Liver (tissue), 3 donors: ENCODE results near the gene RAB3C.

Experiments used
- CTCF ChIP-seq: fragments of 150-350 bp; IDR thresholded peaks from 2 replicates; pipeline ENCODE4 v1.5.1; 2017; ENCODE audit warnings: improper control_type of control experiment, low read depth, low read length; ENCODE audit not compliant: missing input control
- EGR1 ChIP-seq, 2 donors: IDR thresholded peaks; 2 replicates each; pipeline ENCODE4 v1.6.1; 2016 to 2018; ENCODE audit warnings: antibody characterized with exemption in 2 of 2, low read depth in 2 of 2
- FOXA1 ChIP-seq: IDR thresholded peaks from 2 replicates; pipeline ENCODE4 v1.6.1; 2016; ENCODE audit warnings: antibody characterized with exemption
- GABPA ChIP-seq, 2 donors: IDR thresholded peaks in 1 of 2; conservative IDR thresholded peaks in 1 of 2; 2 replicates each; pipeline ENCODE4 v1.6.1; 2016; ENCODE audit warnings: antibody characterized with exemption in 2 of 2, mild to moderate bottlenecking in 1 of 2, moderate library complexity in 1 of 2
- JUND ChIP-seq, 2 donors: IDR thresholded peaks; 2 replicates each; pipeline ENCODE4 v1.6.1; 2016; ENCODE audit warnings: antibody characterized with exemption in 2 of 2
- MAX ChIP-seq: IDR thresholded peaks from 2 replicates; pipeline ENCODE4 v1.6.1; 2016; ENCODE audit warnings: antibody characterized with exemption
- NR2F2 ChIP-seq: IDR thresholded peaks from 2 replicates; pipeline ENCODE4 v1.6.1; 2016; ENCODE audit warnings: antibody characterized with exemption
- RAD21 ChIP-seq, 2 donors: IDR thresholded peaks; 2 replicates each; pipeline ENCODE4 v1.6.1; 2016; ENCODE audit warnings: antibody characterized with exemption in 2 of 2, mild to moderate bottlenecking in 2 of 2
- REST ChIP-seq: IDR thresholded peaks from 2 replicates; pipeline ENCODE4 v1.6.1; 2016; ENCODE audit warnings: antibody characterized with exemption, mild to moderate bottlenecking
- RXRA ChIP-seq, 2 donors: IDR thresholded peaks; 2 replicates each; pipeline ENCODE4 v1.6.1; 2017 to 2018; ENCODE audit warnings: antibody characterized with exemption in 2 of 2, mild to moderate bottlenecking in 1 of 2
- SP1 ChIP-seq: IDR thresholded peaks from 2 replicates; pipeline ENCODE4 v1.6.1; 2018; ENCODE audit warnings: antibody characterized with exemption, mild to moderate bottlenecking
- TAF1 ChIP-seq: conservative IDR thresholded peaks from 2 replicates; pipeline ENCODE4 v1.6.1; 2016; ENCODE audit warnings: antibody characterized with exemption, mild to moderate bottlenecking
- YY1 ChIP-seq: IDR thresholded peaks from 2 replicates; pipeline ENCODE4 v1.6.1; 2016; ENCODE audit warnings: antibody characterized with exemption, mild to moderate bottlenecking
- donor health status: healthy.
- donor health status: healthy.

- TF ChIP-seq NR2F2 (no peak), CTCF (no peak), YY1 (no peak), EGR1 (IDR thresholded peaks at IDR 0.05; ENCODE audit: low read depth in 2 of 2) (no peak), MAX (no peak), TAF1 (no peak), GABPA (IDR thresholded peaks at IDR 0.05 in 1 of 2, conservative IDR thresholded peaks at IDR 0.05 in 1 of 2) (no peak), RAD21 (IDR thresholded peaks at IDR 0.05) (no peak), RXRA (IDR thresholded peaks at IDR 0.05) (no peak), FOXA1 (no peak), SP1 (no peak), REST (no peak), JUND (IDR thresholded peaks at IDR 0.05) (no peak)
Measured at GRCh38 chr5:58902765-58903164, 319.9 kb downstream of the RAB3C start.
